Large intestine (tissue), 1 donor: Measurements from ENCODE around the gene KLF17. TPM values are rescaled to one million over a fixed set of nuclear protein-coding genes. Genes with fewer than 3 reads are reported as not detected.

Experiments used
- polyA plus RNA-seq: library from polyadenylated mRNA; unstranded; fragments of 120-200 nt; gene quantifications from one replicate; pipeline ENCODE4 v1.2.1, GENCODE V29; 2013

The KLF17 gene
- polyA plus RNA-seq, 1 donor = 0.04 TPM

Other genes with a start within 250 kb of the KLF17 start
- gene ARTN, start 185.0 kb upstream of the KLF17 start, polyA plus RNA-seq = 1.4 TPM
- gene IPO13, start 171.9 kb upstream of the KLF17 start, polyA plus RNA-seq = 26.1 TPM
- 19.9 TPM for gene DPH2, start 148.8 kb upstream of the KLF17 start, polyA plus RNA-seq
- gene ATP6V0B, start 143.9 kb upstream of the KLF17 start, polyA plus RNA-seq = 113 TPM
- 37.4 TPM for gene B4GALT2, start 139.6 kb upstream of the KLF17 start, polyA plus RNA-seq
- gene CCDC24, start 127.2 kb upstream of the KLF17 start, polyA plus RNA-seq = 23.4 TPM
- 3.5 TPM for gene SLC6A9, start 87.4 kb upstream of the KLF17 start, polyA plus RNA-seq
- not detected for gene KLF18, start 22.8 kb downstream of the KLF17 start, polyA plus RNA-seq
- 54.6 TPM for gene DMAP1, start 94.7 kb downstream of the KLF17 start, polyA plus RNA-seq
- gene ERI3, start 236.4 kb downstream of the KLF17 start, polyA plus RNA-seq = 38.3 TPM